Uterus (tissue), 4 donors: ENCODE data around the gene MAP2K2. TPM values are rescaled to one million over a fixed set of nuclear protein-coding genes. Genes with fewer than 3 reads are reported as not detected.
"Not testable (repeated sequence)": the region's sequence is repeated elsewhere in the genome, so short reads cannot be mapped to it uniquely, and the experiment has no call there.

ENCODE experiments used
- DNase-seq, 2 donors: peaks; one replicate each; pipeline ENCODE4 v3.0.0-alpha.2; 2019 to 2020
- H3K27ac ChIP-seq, 2 donors: fragments of 200-600 bp; sonication (generic); 1 replicate in 1 of 2; 2 replicates in 1 of 2; pipeline ENCODE4 v1.5.1; 2016 to 2018
- H3K27me3 ChIP-seq, 2 donors: fragments of 200-600 bp; sonication (generic); one replicate each; pipeline ENCODE4 v1.5.1; 2018 to 2019; ENCODE audit warnings: control low read depth in 1 of 2
- H3K36me3 ChIP-seq, 2 donors: fragments of 200-600 bp; sonication (generic); one replicate each; pipeline ENCODE4 v1.5.1; 2019; ENCODE audit warnings: control low read depth in 1 of 2
- H3K4me1 ChIP-seq, 2 donors: fragments of 200-600 bp; sonication (generic); one replicate each; pipeline ENCODE4 v1.5.1; 2018 to 2019; ENCODE audit warnings: control low read depth in 1 of 2
- H3K4me3 ChIP-seq, 2 donors: fragments of 200-600 bp; sonication (generic); 1 replicate in 1 of 2; 2 replicates in 1 of 2; pipeline ENCODE4 v1.5.1; 2018 to 2019; ENCODE audit warnings: mild to moderate bottlenecking in 1 of 2
- H3K9me3 ChIP-seq, 2 donors: fragments of 200-600 bp; sonication (generic); one replicate each; pipeline ENCODE4 v1.5.1; 2019; ENCODE audit warnings: control low read depth in 1 of 2
- POLR2A ChIP-seq, 2 donors: fragments of 450-650 bp; IDR thresholded peaks; one replicate each; pipeline ENCODE4 v1.6.1; 2016; ENCODE audit warnings: antibody characterized with exemption in 2 of 2, mild to moderate bottlenecking in 1 of 2, moderate library complexity in 1 of 2
- intact Hi-C: fragments of 100-400 bp; cut with DNase I; formaldehyde crosslinking; loops from one replicate; pipeline ENCODE4 v1.15.1; 2023; ENCODE audit warnings: low total_unique reads
- total RNA-seq, 4 donors: library from RNA; depleted of rRNA in 3 of 4; stranded (reverse); fragments of >200 nt in 3 of 4; gene quantifications; one replicate each; pipeline versions ENCODE4 v1.1.0 to v1.2.4, GENCODE V29; 2014 to 2023
- TF ChIP-seq, protein P1 (sequence below), 4 experiments: fragments of 200-600 bp in 2 of 4; fragments of 450-650 bp in 2 of 4; sonication (generic) in 2 of 4; IDR thresholded peaks; one replicate each; pipeline ENCODE4 v1.5.1; 2016 to 2019; ENCODE audit warnings: antibody characterized with exemption in 4 of 4, mild to moderate bottlenecking in 2 of 4, moderate library complexity in 1 of 4
- donor health status: DM: yes; HTN: yes; CAD: no.

Gene MAP2K2
- total RNA-seq, 4 donors from 2014 or later: 7.4 to 105 (median 82.4) TPM

DNA sequence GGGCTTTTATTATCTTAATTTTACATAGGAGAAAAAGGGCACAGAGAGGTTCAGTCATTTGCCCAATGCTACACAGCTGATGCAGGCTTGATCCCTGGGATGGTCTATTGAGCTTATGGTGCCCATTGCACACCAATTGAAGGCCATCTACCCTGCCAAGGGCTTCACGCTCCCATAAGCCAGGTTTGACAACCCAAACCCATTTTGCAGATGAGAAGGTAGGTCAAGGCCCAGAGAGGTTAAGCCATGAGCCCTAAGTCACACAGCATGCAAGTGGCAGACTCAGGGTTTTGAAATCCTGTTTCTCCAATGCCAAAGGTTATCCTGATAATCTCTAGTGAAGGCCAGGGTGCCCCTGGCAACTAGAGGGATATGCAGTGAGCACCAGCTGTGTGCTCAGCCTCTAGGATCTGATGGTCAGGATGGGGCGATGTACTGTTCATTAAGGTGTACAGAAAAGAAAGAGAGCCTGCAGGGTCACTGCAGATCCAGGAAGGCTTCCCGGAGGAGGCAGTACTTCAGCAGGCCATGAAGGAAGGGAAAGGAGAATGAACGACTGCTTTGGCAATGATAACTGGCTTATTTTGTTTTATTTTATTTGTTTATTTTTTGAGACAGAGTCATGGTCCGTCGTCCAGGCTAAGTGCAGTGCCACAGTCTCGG lies 37.6 kb upstream of the MAP2K2 start:
- no peak for TF ChIP-seq POLR2A (IDR thresholded peaks at IDR 0.05)
- TF ChIP-seq, protein P1, sequence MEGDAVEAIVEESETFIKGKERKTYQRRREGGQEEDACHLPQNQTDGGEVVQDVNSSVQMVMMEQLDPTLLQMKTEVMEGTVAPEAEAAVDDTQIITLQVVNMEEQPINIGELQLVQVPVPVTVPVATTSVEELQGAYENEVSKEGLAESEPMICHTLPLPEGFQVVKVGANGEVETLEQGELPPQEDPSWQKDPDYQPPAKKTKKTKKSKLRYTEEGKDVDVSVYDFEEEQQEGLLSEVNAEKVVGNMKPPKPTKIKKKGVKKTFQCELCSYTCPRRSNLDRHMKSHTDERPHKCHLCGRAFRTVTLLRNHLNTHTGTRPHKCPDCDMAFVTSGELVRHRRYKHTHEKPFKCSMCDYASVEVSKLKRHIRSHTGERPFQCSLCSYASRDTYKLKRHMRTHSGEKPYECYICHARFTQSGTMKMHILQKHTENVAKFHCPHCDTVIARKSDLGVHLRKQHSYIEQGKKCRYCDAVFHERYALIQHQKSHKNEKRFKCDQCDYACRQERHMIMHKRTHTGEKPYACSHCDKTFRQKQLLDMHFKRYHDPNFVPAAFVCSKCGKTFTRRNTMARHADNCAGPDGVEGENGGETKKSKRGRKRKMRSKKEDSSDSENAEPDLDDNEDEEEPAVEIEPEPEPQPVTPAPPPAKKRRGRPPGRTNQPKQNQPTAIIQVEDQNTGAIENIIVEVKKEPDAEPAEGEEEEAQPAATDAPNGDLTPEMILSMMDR (IDR thresholded peaks at IDR 0.05): no peak
- Histone ChIP-seq H3K4me1 (no peaks in the 10 kb centered on the region), H3K4me3 (no peak overlapping the region), H3K36me3 (no peaks in the 10 kb centered on the region), H3K27me3 (no peaks in the 10 kb centered on the region), H3K27ac (no peak overlapping the region), H3K9me3 (no peaks in the 10 kb centered on the region)
- intact Hi-C loops: no loop called here
- no peak for DNase-seq

DNA sequence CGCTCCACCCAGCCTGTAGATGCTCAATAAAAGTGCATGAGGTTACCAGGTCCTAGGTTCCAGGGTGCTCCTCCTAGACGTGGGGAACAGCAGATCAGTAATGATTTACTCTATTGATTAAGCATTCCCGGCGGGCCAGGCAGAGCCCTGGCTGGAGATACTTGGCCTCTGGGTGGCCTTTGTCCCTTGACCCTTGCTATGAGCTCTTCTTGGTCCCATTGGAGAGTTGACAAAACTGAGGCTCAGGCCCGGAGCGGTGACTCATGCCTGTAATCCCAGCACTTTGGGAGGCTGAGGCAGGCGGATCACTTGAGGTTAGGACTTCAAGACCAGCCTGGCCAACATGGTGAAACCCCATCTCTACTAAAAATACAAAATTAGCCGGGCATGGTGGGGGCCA lies 34.0 kb upstream of the MAP2K2 start:
- not testable (repeated sequence) for H3K4me3 ChIP-seq, H3K9me3 ChIP-seq, DNase-seq, H3K4me1 ChIP-seq, H3K36me3 ChIP-seq, H3K27me3 ChIP-seq, H3K27ac ChIP-seq
- intact Hi-C loops: loop anchor here (10.0 kb wide), 1 partner anchor 57 kb away; no protein-coding TSS in a partner anchor

DNA sequence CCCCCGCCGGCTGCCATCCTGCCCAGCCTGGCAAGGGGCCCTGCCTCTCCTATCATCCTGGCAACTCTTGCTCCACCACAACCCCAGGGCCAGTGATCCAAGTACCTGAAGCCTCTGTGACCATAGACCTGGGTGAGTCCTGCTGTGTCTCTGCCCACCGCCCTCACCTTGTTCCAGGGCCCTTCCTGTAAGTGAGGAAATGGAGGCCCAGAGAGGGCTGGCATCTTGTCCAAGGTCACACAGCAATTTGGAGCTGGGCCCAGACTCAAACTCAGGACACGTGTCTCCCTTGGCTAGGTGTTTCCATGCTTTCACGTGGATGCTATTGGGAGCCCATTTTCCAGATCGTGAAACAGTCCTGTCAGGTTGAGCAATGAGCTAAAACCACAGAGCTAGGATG lies 33.2 kb upstream of the MAP2K2 start:
- Histone ChIP-seq H3K9me3 (no peaks in the 10 kb centered on the region), H3K4me3 (no peak overlapping the region), H3K27ac (no peak overlapping the region), H3K36me3 (no peaks in the 10 kb centered on the region), H3K4me1 (no peaks in the 10 kb centered on the region), H3K27me3 (no peaks in the 10 kb centered on the region)
- intact Hi-C loops: loop anchor here (10.0 kb wide), 1 partner anchor 58 kb away; no protein-coding TSS in a partner anchor
- DNase-seq: no peak
- TF ChIP-seq, protein P1 (IDR thresholded peaks at IDR 0.05): no peak
- TF ChIP-seq POLR2A (IDR thresholded peaks at IDR 0.05): no peak

DNA sequence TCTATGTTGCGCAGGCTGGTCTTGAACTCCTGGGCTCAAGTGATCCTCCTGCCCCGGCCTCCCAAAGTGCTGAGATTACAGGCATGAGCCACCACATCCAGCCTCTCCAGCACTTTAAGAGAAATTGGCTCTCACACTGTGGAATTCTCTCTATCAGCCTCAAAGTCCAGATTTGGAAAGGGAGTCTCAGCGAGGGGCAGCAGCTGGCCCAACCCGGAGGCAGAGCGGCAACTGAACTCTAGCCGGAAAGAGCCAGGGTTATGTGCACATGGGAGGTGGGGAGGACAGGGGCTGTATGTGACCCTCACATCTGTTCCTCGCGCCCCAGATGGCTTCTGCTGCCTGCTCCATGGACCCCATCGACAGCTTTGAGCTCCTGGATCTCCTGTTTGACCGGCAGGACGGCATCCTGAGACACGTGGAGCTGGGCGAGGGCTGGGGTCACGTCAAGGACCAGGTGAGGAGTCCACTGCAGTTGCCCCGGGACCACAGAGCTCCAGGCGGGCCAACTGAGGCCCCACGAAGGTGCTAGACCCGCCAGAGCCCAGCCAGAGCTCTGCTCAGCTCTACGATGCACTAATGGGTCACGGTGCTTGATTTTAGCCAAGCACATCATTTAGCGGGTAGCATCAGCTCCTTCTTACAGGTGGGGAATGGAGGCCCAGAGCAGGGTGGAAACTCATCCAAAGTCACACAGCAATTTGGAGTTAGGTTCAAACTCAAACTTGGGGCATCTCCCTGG lies 30.8 kb upstream of the MAP2K2 start:
- Histone ChIP-seq H3K4me3 (no peak overlapping the region), H3K36me3 (no peaks in the 10 kb centered on the region), H3K27ac (no peak overlapping the region), H3K9me3 (no peaks in the 10 kb centered on the region), H3K27me3 (no peaks in the 10 kb centered on the region), H3K4me1 (no peaks in the 10 kb centered on the region)
- TF ChIP-seq, protein P1 (IDR thresholded peaks at IDR 0.05): no peak
- TF ChIP-seq POLR2A (IDR thresholded peaks at IDR 0.05): no peak
- no peak for DNase-seq
- intact Hi-C loops: loop anchor here (10.0 kb wide), 1 partner anchor 60 kb away; no protein-coding TSS in a partner anchor

DNA sequence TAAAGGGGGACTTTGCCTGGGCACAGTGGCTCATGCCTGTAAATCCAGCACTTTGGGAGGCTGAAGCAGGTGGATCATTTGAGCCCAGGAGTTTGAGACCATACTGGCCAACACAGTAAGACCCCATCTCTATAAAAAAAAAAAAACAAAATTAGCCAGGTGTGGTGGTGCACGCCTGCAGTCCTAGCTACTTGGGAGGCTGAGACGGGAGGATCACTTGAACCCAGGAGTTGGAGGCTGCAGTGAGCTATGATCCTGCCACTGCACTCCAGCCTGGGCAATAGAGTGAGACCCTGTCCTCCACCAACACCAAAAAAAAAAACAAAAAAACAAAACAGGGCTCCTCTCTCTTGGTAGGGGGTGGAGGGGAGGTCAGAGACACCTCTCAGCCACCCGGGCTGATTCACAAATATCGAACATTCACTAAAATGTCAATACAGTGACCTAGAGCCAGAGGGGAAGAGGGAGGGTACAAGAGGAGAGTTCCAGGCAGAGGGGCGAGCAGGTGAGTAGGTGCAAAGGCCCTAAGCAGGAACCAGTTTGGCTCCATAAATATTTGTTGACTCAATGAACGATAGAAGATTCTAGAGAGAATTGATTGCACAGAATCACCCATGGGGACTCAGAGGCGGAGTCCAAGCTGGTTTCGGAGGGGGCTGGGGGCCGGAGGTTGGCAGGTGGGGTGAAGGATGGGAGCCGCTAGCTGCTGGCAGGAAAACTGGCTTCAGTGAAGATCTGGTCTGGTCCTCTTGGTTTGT lies 28.5 kb upstream of the MAP2K2 start:
- Histone ChIP-seq H3K4me1 (no peaks in the 10 kb centered on the region), H3K36me3 (no peaks in the 10 kb centered on the region), H3K27ac (no peak overlapping the region), H3K4me3 (no peak overlapping the region), H3K27me3 (no peaks in the 10 kb centered on the region), H3K9me3 (no peaks in the 10 kb centered on the region)
- TF ChIP-seq POLR2A (IDR thresholded peaks at IDR 0.05): no peak
- TF ChIP-seq, protein P1 (IDR thresholded peaks at IDR 0.05): no peak
- intact Hi-C loops: loop anchor here (10.0 kb wide), 1 partner anchor 62 kb away; no protein-coding TSS in a partner anchor
- no peak for DNase-seq
